GM21786 (cell line): ENCODE results near the gene PID1.

ENCODE experiments used
- ATAC-seq: cut with Tn5 transposase; IDR thresholded peaks from one replicate; pipeline ENCODE4 v1.9.1; 2021; ENCODE audit not compliant: unreplicated experiment

PID1 gene

GRCh38 chr2:229270551-229271410 is at the start of gene PID1:
Gene PID1, minus strand, starts transcription at chr2:229271287. Its CDS starts 244 bp downstream, at chr2:229271043.
- ATAC-seq = no peak

GRCh38 chr2:229319558-229319957 is 48.5 kb upstream of the PID1 start:
- no peak for ATAC-seq

- ATAC-seq = no peak
Measured at GRCh38 chr2:229314117-229314516, 43.0 kb upstream of the PID1 start.

GRCh38 chr2:229313591-229313990 is 42.5 kb upstream of the PID1 start:
- ATAC-seq = no peak

- ATAC-seq = no peak
Measured at GRCh38 chr2:229301237-229301636, 30.1 kb upstream of the PID1 start.

- no peak for ATAC-seq
Measured at GRCh38 chr2:229300790-229301189, 29.7 kb upstream of the PID1 start.

GRCh38 chr2:229300371-229300770 is 29.3 kb upstream of the PID1 start:
- no peak for ATAC-seq

GRCh38 chr2:229297247-229297646 is 26.2 kb upstream of the PID1 start:
- no peak for ATAC-seq

GRCh38 chr2:229296536-229296935 is 25.4 kb upstream of the PID1 start:
- no peak for ATAC-seq

GRCh38 chr2:229296016-229296415 is 24.9 kb upstream of the PID1 start:
- ATAC-seq = no peak

GRCh38 chr2:229287823-229288222 is 16.7 kb upstream of the PID1 start:
- no peak for ATAC-seq

- ATAC-seq = no peak
Measured at GRCh38 chr2:229282758-229283546, 11.9 kb upstream of the PID1 start.

- ATAC-seq = no peak
Measured at GRCh38 chr2:229279516-229279915, 8.4 kb upstream of the PID1 start.

GRCh38 chr2:229275506-229275905 is 4.4 kb upstream of the PID1 start:
- no peak for ATAC-seq

GRCh38 chr2:229273723-229274338 is 2.7 kb upstream of the PID1 start:
- ATAC-seq = peak; percentile 77

- ATAC-seq = no peak
Measured at GRCh38 chr2:229273006-229273722, 2.1 kb upstream of the PID1 start.

GRCh38 chr2:229269941-229270340 is 1.1 kb downstream of the PID1 start:
- ATAC-seq = no peak

- no peak for ATAC-seq
Measured at GRCh38 chr2:229269146-229269545, 1.9 kb downstream of the PID1 start.

GRCh38 chr2:229268626-229269025 is 2.5 kb downstream of the PID1 start:
- ATAC-seq = no peak

- no peak for ATAC-seq
Measured at GRCh38 chr2:229267080-229267479, 4.0 kb downstream of the PID1 start.

GRCh38 chr2:229265727-229266126 is 5.4 kb downstream of the PID1 start:
- no peak for ATAC-seq
